ENCODE data around the gene SEPTIN1.

GRCh38 chr16:30430428-30430970 is 48.1 kb upstream of the SEPTIN1 start:
- TF ChIP-seq CTCF (conservative IDR thresholded peaks at IDR 0.05) (peak; percentile 37), ZFX (IDR thresholded peaks at IDR 0.05) (peak; percentile 63; the same call in 1 of the 2 replicates)

All from C4-2B (cell line).